NB4 (cell line): ENCODE measurements around the gene RBMS3.

ENCODE experiments used
- DNase-seq: peaks from one replicate; pipeline ENCODE4 v3.0.0; 2010; ENCODE audit warnings: low read depth
- H3K4me3 ChIP-seq: one replicate; pipeline ENCODE4 v1.5.1; 2011; ENCODE audit warnings: mild to moderate bottlenecking, low read depth, low read length, moderate library complexity
- MYC ChIP-seq: IDR thresholded peaks from 2 replicates; pipeline ENCODE4 v1.6.1; 2011; ENCODE audit warnings: low read depth, low read length
- POLR2A ChIP-seq: IDR thresholded peaks from 2 replicates; pipeline ENCODE4 v1.6.1; 2011; ENCODE audit warnings: mild to moderate bottlenecking; ENCODE audit not compliant: insufficient read length; ENCODE audit errors: extremely low read depth
- TF ChIP-seq, protein P1 (sequence below): IDR thresholded peaks from one replicate; pipeline ENCODE4 v1.5.1; 2012; ENCODE audit warnings: low read depth, low read length
- TF ChIP-seq, protein P2 (sequence below): IDR thresholded peaks from 2 replicates; pipeline ENCODE4 v1.6.1; 2011; ENCODE audit warnings: low read depth, low read length

RBMS3 gene

DNA sequence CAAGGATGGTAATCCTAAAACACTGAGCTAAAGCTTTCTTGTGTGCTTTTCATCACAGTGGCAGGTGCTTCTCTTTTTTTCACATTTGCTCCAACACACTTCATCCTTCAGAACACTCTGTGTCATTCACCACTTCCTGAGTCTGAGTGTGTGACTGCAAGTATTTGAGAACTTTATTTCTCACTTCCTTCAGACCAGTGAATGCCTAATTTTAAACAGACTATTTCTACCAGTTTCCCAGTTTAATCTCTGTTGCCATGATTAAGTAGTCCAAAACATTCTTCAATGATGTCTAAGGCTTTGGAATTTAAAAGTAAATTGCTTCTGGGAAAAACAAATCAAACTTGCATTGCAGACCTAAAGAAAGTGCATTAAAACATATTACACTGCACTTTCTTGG, 541.2 kb downstream of the RBMS3 start:
- no peak overlapping the region for H3K4me3 ChIP-seq
- DNase-seq: no peak
- TF ChIP-seq, protein P1, sequence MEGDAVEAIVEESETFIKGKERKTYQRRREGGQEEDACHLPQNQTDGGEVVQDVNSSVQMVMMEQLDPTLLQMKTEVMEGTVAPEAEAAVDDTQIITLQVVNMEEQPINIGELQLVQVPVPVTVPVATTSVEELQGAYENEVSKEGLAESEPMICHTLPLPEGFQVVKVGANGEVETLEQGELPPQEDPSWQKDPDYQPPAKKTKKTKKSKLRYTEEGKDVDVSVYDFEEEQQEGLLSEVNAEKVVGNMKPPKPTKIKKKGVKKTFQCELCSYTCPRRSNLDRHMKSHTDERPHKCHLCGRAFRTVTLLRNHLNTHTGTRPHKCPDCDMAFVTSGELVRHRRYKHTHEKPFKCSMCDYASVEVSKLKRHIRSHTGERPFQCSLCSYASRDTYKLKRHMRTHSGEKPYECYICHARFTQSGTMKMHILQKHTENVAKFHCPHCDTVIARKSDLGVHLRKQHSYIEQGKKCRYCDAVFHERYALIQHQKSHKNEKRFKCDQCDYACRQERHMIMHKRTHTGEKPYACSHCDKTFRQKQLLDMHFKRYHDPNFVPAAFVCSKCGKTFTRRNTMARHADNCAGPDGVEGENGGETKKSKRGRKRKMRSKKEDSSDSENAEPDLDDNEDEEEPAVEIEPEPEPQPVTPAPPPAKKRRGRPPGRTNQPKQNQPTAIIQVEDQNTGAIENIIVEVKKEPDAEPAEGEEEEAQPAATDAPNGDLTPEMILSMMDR: no peak
- TF ChIP-seq, protein P2, sequence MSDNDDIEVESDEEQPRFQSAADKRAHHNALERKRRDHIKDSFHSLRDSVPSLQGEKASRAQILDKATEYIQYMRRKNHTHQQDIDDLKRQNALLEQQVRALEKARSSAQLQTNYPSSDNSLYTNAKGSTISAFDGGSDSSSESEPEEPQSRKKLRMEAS: no peak
- TF ChIP-seq MYC: no peak
- TF ChIP-seq POLR2A: no peak

DNA sequence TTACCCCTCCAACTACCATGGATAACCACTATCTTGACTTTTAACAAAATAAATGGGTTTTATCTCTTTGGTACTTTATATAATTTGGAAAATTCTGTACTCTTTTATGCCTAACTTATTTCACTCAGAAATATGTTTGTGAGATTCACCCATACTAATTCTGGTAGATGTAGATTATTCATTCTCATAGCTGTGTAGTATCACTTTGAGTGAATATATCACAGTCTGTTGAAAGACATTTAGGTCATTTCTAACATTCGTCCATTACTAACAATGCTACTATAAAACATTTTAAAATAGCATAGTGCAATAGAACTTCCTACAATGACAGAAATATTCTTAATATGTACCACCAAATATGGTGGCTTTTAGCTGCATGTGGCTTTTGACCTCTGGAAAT, 542.4 kb downstream of the RBMS3 start:
- DNase-seq: no peak
- H3K4me3 ChIP-seq: no peak overlapping the region
- no peak for TF ChIP-seq POLR2A
- TF ChIP-seq, protein P2: no peak
- TF ChIP-seq, protein P1: no peak

DNA sequence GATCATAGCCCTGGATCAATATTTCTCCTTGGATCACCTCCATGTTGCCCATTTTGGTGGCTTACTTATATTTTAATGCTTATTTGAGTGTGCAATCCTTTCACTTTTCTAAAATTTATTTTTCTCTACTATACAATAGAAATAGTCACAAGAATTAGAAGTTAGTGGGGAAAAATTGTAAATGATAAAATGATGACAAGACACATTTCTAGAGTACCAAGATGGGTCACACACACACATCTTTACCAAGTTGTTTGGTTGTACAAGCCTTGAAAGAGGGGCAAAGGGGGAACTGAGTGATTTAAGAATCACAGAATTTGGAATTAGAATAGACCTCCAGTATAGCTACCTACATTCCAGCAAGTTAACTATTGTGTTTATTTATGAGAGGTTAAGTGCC, 545.8 kb downstream of the RBMS3 start:
- TF ChIP-seq POLR2A (no peak), MYC (no peak)
- TF ChIP-seq, protein P1: no peak
- TF ChIP-seq, protein P2: no peak

DNA sequence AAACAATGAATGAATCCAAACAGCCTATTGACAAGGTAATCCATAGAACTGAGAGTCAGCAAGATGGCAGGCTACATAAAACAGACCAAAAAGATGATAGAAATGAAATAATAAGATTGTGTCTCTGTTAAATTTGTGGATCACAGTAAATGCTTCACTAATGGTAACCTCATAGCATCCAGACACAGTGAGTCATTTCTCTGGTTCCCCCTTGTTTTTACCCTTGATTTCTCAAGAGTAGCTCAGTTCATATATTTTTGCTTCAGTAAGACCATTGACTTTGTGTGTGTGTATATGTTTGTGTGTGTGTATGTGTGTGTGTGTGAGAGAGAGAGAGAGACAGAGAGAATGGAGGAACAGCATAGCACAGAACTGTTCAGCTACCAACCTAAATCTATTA, 546.9 kb downstream of the RBMS3 start:
- DNase-seq: no peak
- no peak overlapping the region for H3K4me3 ChIP-seq
- TF ChIP-seq, protein P2: no peak
- TF ChIP-seq MYC: no peak
- TF ChIP-seq POLR2A: no peak
- TF ChIP-seq, protein P1: no peak

More for the DNA sequence above, 545.8 kb downstream of the RBMS3 start:
- no peak overlapping the region for H3K4me3 ChIP-seq
- no peak for DNase-seq

DNA sequence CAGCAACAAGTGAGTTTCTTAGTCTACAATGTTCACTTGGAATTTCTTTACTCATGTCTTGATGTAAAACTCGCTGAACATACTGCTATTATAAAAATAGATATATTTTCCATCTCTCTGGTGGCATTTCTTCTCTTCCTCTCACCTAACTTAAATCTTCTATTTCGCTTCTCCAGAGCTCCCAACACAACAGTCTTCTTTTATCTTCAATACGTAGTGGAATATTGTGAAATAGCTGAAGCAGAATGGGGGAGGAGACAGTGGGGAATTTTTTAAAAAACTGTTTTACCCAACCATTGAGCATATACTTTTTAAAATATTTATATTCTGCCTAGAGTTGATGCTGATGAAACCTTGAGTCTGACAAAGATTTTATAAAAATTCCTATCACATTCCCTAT, 548.5 kb downstream of the RBMS3 start:
- no peak for TF ChIP-seq MYC
- TF ChIP-seq POLR2A: no peak
- TF ChIP-seq, protein P1: no peak
- TF ChIP-seq, protein P2: no peak
- H3K4me3 ChIP-seq: no peak overlapping the region
- no peak for DNase-seq

DNA sequence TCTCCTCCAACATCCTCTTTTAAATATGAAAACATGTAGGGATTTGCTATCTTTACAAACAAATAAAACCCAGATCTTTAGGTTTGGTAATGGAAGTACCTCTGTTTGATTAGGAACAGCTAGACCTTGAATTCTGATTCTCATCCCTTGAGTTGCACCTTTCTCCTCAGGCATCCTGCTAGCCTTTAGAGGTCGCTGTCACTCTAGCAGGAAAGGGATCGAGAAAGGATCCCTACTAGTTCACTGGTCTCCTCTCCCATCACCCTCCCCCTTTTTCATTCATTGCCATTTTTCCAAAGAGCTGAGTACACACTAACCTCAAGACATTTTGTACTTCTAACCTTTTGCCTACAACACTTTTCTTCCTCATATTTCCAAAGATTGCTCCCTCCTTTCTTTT, 569.8 kb downstream of the RBMS3 start:
- no peak overlapping the region for H3K4me3 ChIP-seq
- DNase-seq: no peak
- TF ChIP-seq, protein P1: no peak
- TF ChIP-seq POLR2A: no peak
- no peak for TF ChIP-seq MYC
